ENCODE data around the gene SERTAD4.
"Not testable (repeated sequence)": the region's sequence is repeated elsewhere in the genome, so short reads cannot be mapped to it uniquely, and the experiment has no call there.

Gene SERTAD4

GRCh38 chr1:210262167-210262896, 29.7 kb downstream of the SERTAD4 start:
- no peak for DNase-seq

- DNase-seq: no peak
These were observed 30.3 kb downstream of the SERTAD4 start for GRCh38 chr1:210262897-210263272.

- no peak for DNase-seq
These were observed 31.4 kb downstream of the SERTAD4 start for GRCh38 chr1:210263963-210264362.

- DNase-seq: no peak
These were observed 32.1 kb downstream of the SERTAD4 start for GRCh38 chr1:210264496-210265380.

GRCh38 chr1:210265392-210265955, 32.9 kb downstream of the SERTAD4 start:
- not testable (repeated sequence) for DNase-seq

GRCh38 chr1:210269981-210270380, 37.4 kb downstream of the SERTAD4 start:
- DNase-seq: no peak

GRCh38 chr1:210272666-210273065, 40.1 kb downstream of the SERTAD4 start:
- DNase-seq: no peak

- DNase-seq: no peak
These were observed 47.6 kb downstream of the SERTAD4 start for GRCh38 chr1:210280221-210280620.

- DNase-seq: no peak
These were observed 55.5 kb downstream of the SERTAD4 start for GRCh38 chr1:210288116-210288515.

- DNase-seq: no peak
These were observed 56.7 kb downstream of the SERTAD4 start for GRCh38 chr1:210289248-210289647.

- DNase-seq: no peak
These were observed 58.6 kb downstream of the SERTAD4 start for GRCh38 chr1:210291081-210291764.

GRCh38 chr1:210291786-210292230, 59.2 kb downstream of the SERTAD4 start:
- DNase-seq: no peak

- peak; percentile 73 for DNase-seq
These were observed 59.8 kb downstream of the SERTAD4 start for GRCh38 chr1:210292231-210292871.

- DNase-seq: no peak
These were observed 60.6 kb downstream of the SERTAD4 start for GRCh38 chr1:210293171-210293607.

- no peak for DNase-seq
These were observed 62.6 kb downstream of the SERTAD4 start for GRCh38 chr1:210294999-210295745.

Data from activated CD8-positive, alpha-beta memory T cell treated with anti-CD3 and anti-CD28 coated beads, Interleukin-2, amount 50 U/mL, for 48 hours (primary cell).